GM12892 (cell line): ENCODE measurements around the gene SLC37A1.
"Not testable (repeated sequence)": the region's sequence is repeated elsewhere in the genome, so short reads cannot be mapped to it uniquely, and the experiment has no call there.

Experiments used
- DNase-seq: peaks from one replicate; pipeline ENCODE4 v3.0.0; 2011; ENCODE audit not compliant: insufficient read length
- FAIRE-seq: peaks from 2 replicates; lab custom pipeline; 2011; peaks lifted over from hg19 to GRCh38; lab: Jason Lieb, UNC
- POLR2A ChIP-seq: IDR thresholded peaks from 2 replicates; pipeline ENCODE4 v1.6.1; 2011; ENCODE audit warnings: low read depth, low read length, control low read depth
- POLR2AphosphoS5 ChIP-seq: IDR thresholded peaks from 2 replicates; pipeline ENCODE4 v1.6.1; 2011; ENCODE audit warnings: low read depth, low read length, control low read depth
- TAF1 ChIP-seq: IDR thresholded peaks from 2 replicates; pipeline ENCODE4 v1.6.1; 2011; ENCODE audit warnings: low read depth, mild to moderate bottlenecking, control low read depth, low read length, borderline replicate concordance

The SLC37A1 gene

DNA sequence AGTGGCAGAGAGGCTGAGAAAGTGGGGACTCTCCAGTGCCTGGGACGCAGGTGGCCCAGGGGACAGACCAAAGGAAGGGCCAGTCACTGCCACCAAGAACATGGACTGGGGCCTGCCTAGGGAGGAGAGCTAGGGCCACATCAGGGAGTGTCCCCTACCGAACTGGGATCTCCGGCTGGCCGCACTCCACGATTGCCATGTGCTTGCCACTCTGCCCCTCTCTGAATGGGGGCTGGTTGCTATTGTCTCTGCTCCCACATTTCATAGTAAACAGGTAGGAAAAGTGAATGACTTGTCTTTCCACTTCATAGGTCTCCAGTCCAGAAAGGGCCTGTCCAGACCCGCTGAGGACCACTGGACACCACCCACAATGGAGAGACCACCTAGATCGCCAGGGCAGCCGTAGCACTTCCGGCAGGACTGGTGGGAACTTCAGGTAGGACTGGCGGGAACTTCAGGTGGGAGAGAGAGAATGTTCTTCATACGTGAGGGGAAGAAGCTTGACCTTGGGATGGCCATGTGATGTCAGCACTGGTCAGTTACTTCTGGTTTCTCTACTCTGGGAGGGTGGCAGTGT, 84.6 kb downstream of the SLC37A1 start:
- no peak for FAIRE-seq
- TF ChIP-seq POLR2AphosphoS5 (no peak), TAF1 (no peak), POLR2A (no peak)
- no peak for DNase-seq

DNA sequence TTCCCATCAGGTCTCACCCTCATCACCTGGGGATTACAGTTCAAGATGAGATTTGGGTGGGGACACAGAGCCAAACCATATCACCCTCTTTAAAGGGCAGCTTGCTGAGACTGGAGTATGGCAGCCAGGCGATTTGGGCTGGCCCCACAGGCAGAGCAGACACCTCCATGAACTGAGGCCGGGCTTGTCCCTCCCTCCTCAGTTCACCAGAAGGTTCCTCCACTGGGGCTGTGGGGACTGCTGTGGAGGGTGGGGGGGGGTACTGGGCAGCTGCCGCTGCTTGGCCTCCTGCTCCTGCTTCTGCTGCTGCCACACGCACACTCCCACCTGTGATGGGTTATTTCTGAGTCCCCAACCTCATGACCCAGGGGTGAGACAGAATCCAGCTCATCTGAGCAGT, 85.8 kb downstream of the SLC37A1 start:
- no peak for DNase-seq
- TF ChIP-seq POLR2AphosphoS5 (no peak), TAF1 (no peak), POLR2A (no peak)
- FAIRE-seq: no peak

DNA sequence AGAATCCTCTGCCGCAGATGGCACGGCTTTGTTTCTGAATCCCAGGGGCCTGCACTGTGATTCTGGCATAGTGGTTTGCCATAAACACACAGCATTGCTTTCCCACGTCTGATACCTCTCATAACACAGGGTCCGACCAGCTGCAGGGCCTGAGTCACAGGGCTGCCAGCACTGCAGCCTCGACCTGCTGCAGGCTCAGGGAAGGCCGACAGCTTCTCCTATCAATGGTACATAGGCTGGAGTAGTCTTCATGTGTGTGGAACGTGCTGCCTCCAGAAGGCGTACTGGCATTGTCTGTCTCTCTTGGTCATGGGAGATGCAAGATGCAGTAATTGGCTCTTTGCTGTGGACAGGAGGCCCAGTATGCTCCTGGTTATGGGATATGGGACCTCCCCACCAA, 86.3 kb downstream of the SLC37A1 start:
- DNase-seq (no peak), FAIRE-seq (no peak)
- no peak for TF ChIP-seq POLR2A
- TF ChIP-seq POLR2AphosphoS5: no peak
- no peak for TF ChIP-seq TAF1

DNA sequence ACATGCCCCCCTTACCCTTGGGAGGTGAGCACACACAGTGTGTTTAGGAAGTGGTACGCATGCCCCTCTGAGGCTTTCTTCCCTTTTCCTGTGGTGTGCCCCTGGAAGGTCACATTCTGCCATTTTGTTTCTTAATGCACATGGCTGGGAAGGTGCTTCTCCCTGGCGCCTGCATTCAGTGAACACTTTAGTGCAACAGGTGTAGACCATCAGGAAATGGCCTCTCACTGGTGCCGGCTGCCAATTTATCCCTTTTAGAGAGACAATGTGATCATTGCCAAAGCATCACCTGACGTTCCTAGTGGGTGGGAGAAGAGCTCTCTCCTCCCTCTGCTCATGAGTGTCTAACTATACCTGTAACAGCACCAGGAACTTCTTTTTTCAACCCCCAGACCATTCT, 88.0 kb downstream of the SLC37A1 start:
- FAIRE-seq (no peak), DNase-seq (no peak)
- TF ChIP-seq TAF1 (no peak), POLR2A (no peak), POLR2AphosphoS5 (no peak)

DNA sequence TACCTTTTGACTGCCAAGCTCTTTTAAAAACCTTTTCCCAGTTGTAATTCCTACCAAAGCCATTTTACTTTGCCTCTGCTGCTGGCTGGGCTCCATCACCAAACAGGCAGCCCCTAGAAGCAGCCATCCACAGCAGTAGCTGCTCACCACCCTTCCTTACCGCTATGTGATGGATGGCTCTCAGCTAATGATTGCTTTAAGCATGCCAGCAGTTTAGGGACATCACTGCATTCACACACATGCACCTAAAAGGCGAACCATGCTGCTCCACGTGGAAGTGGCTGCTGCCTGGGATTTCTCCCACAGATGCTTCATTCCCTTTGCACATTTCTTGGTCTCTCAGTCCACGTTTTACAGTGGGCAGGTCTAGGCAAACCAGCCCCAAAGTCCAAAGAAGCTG, 93.5 kb downstream of the SLC37A1 start:
- no peak for FAIRE-seq
- no peak for TF ChIP-seq POLR2AphosphoS5
- no peak for TF ChIP-seq TAF1
- no peak for TF ChIP-seq POLR2A

DNA sequence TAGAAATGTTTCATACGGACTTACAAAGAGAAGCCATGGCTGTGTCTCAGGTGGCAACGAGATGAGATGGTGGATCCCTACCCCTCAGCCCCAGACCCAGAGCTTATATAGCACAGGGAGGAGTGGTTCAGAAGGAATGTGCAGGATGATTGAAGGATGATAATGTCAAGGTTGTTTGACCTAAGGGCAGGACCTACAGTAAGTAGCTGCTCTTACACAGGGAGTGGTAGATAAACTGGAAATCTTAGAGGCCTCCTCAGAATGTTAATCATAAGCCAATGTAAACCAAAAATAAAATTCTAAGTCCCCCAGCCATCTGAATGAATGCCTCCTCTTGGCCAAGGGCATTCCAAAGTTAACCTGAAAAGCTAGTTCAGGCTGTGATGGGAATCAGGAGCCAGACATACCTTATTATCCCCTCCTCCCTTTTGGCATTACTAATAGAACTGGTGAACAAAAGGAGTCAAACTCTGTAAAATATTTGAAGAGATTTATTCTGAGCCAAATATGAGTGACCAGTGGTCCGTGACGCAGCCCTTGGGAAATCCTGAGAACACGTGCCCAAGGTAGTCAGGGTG, 94.0 kb downstream of the SLC37A1 start:
- TF ChIP-seq POLR2A (no peak), TAF1 (no peak), POLR2AphosphoS5 (no peak)
- FAIRE-seq (no peak), DNase-seq (no peak)

More for the DNA sequence above, 93.5 kb downstream of the SLC37A1 start:
- no peak for DNase-seq

DNA sequence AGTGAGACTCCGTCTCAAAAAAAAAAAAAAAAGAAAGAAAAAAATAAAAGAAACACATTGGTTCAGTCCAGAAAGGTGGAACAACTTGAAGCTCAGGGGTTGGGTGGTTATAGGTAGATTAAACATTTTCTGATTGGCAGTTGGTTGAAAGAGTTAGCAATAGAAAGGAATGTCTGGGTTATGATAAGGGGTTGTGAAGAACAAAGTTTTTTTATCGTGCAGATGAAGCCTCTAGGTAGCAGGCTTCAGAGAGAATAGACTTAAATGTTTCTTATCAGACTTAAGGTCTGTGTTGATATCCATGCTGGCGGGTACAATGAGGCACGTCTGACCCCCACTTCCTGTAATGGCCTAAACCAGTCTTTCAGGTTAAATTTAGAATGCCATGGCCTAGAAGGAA, 94.8 kb downstream of the SLC37A1 start:
- FAIRE-seq (no peak), DNase-seq (no peak)
- TF ChIP-seq POLR2AphosphoS5 (no peak), POLR2A (no peak), TAF1 (no peak)

DNA sequence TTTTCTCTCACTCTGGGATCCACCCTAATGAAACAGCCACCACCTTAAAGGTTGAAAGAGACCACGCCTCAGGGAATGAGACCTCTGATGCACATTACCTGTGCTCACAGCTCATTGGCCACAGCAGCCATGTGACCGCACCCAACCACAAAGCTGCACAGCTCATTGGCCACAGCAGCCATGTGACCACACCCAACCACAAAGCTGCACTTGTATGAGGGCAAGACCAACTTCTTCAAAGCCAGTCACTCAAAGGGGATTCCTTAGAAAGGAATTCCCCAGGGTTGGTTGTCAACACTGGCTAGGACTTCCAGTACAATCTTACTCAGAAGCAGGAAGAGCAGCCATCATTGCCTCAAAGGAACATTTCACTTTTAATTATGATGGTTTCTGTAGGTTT, 96.2 kb downstream of the SLC37A1 start:
- DNase-seq (no peak), FAIRE-seq (peak; percentile 95)
- TF ChIP-seq POLR2AphosphoS5: no peak
- no peak for TF ChIP-seq TAF1
- TF ChIP-seq POLR2A: no peak

DNA sequence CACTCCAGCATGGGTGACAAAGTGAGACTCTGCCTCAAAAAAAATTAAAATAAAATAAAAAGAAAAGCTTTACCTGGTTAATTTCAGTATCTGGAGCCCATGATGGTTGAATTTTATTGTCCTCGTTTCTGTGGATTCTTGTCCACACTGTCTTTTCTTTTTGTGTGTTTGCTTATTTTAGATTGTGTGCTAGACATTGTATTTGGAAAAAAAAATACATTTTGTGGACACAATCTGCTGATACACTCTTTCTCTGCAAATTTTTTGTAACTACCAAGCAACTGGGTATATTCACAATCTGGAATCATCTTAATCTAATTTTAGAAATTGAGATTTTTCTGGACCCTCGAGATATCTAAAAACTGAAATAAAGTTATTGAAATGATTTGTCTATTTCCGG, 98.2 kb downstream of the SLC37A1 start:
- TF ChIP-seq POLR2AphosphoS5 (no peak), POLR2A (no peak)
- no peak for FAIRE-seq
- DNase-seq: no peak

DNA sequence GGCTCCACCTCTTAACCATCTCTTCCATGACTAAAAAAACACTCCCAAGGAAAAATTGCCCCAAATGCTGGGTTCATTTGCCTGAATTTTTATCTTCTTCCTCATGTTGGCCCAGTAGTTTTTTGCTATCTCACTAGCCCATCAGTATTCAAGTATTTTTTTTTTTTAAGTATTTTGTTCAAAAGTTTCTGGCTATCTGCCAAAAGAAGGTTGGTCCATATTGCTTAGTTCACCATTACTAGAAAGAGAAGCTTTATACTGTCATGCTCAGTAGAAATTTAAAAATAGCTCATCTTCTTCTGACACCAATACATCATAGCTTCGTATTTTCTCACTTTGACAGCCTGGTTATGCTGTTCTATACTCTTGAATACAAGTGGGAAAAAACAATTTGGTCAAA, 98.7 kb downstream of the SLC37A1 start:
- TF ChIP-seq TAF1: no peak
- TF ChIP-seq POLR2AphosphoS5: no peak
- TF ChIP-seq POLR2A: no peak
- FAIRE-seq (no peak), DNase-seq (no peak)

DNA sequence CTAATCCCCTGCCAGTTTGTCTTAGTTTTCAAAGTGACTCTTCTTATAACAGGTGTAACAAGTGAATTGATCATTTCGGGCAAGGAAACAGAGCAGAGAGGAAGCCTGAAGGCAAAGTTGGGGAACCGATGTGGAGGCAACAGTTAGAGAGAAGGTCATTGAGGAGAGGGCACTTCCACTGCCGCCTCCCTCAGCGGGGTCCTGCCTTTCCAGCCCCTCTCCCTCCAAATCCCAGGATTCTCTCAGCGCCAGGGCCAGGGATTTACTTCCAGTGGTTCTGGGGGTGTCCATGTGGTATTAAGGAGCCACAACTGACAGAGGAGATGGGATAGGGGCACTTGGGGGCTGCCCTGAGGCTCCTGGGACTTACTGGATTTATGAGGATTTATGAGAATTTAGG, 100.1 kb downstream of the SLC37A1 start:
- DNase-seq: no peak
- TF ChIP-seq TAF1 (no peak), POLR2A (no peak), POLR2AphosphoS5 (no peak)
- no peak for FAIRE-seq

DNA sequence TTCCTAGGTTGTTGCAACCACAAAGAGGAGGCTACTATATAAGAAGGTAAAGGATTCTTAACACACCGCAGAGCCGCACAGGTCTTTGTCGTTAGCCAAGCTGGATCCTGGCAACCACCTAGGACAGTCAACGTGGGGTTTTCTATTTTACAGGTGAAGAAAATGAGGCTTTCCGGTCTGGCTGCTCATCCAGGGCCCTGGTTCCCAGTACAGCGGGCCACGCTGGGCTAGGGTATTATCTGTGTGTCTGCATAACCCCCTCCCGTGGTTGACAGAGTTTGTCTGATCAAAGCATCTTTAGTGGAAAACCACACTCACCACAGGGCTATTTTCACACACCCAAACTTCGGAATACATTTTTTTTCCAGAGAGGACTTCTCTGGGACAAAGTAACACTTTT, 100.7 kb downstream of the SLC37A1 start:
- no peak for FAIRE-seq
- no peak for DNase-seq
- TF ChIP-seq TAF1 (no peak), POLR2A (no peak), POLR2AphosphoS5 (no peak)

DNA sequence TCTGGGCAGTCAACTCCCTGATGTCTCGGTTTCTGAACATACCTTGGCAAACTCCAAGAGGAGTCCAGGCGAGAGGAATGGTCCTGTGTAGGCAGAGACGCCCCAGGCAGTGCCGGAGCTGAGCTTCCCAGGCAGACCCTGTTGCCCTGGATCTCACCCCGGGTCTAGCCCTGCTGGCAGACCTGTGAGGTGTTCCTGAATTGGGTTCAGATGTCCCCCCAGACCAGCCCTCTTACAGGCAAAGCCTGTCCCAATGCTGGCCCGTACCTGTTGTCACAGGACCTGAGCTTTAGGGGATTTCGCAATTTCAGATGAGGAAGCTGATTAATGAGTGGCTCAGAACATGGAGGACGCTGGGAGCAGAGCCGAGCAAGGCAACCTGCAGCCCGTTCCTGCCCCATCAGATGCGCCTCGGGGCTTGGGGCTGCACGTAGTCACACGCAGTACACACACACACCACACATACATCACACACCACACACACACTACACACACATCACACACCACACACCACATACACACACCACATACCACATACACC, 101.2 kb downstream of the SLC37A1 start:
- TF ChIP-seq POLR2AphosphoS5 (no peak), POLR2A (no peak), TAF1 (no peak)
- no peak for DNase-seq
- peak; percentile 98 for FAIRE-seq

DNA sequence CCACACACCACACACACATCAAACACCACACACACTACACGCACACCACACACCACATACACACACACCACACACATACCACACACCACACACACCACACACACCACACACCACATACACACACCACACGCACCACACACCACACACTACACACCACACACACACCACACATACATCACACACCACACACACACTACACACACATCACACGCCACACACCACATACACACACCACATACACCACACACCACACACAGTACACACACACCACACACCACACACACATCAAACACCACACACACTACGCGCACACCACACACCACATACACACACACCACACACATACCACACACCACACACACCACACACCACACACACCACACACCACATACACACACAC, 101.7 kb downstream of the SLC37A1 start:
- not testable (repeated sequence) for FAIRE-seq, DNase-seq
